Nephron (organoid): Measurements from ENCODE around the gene HIVEP1.

Experiments
- H3K27ac Mint-ChIP-seq, 3 experiments: 2 replicates each; pipeline ENCODE4 v1.8.0; 2020; ENCODE audit warnings: mixed read lengths in 3 of 3, mild to moderate bottlenecking in 2 of 3, moderate library complexity in 1 of 3
- H3K27me3 Mint-ChIP-seq: 2 replicates; pipeline ENCODE4 v1.8.0; 2021; ENCODE audit warnings: low read depth, mild to moderate bottlenecking, moderate library complexity, mixed read lengths
- H3K36me3 Mint-ChIP-seq: 2 replicates; pipeline ENCODE4 v1.8.0; 2020; ENCODE audit warnings: low read depth, mixed read lengths
- H3K4me1 Mint-ChIP-seq: 2 replicates; pipeline ENCODE4 v1.8.0; 2020; ENCODE audit warnings: mixed read lengths
- H3K4me3 Mint-ChIP-seq, 3 experiments: 2 replicates each; pipeline ENCODE4 v1.8.0; 2020; ENCODE audit warnings: mild to moderate bottlenecking in 3 of 3, mixed read lengths in 3 of 3, moderate library complexity in 2 of 3
- H3K9me3 Mint-ChIP-seq: 2 replicates; pipeline ENCODE4 v1.8.0; 2020; ENCODE audit warnings: mixed read lengths
- TF ChIP-seq, protein P1 (sequence below), 3 experiments: fragments of 200-600 bp; sonication (generic); IDR thresholded peaks; one replicate each; pipeline ENCODE4 v1.5.0; 2021; ENCODE audit warnings: antibody characterized with exemption in 3 of 3; ENCODE audit not compliant: unreplicated experiment in 3 of 3

The HIVEP1 gene

GRCh38 chr6:12170351-12171092, 158.4 kb downstream of the HIVEP1 start:
- TF ChIP-seq, protein P1, sequence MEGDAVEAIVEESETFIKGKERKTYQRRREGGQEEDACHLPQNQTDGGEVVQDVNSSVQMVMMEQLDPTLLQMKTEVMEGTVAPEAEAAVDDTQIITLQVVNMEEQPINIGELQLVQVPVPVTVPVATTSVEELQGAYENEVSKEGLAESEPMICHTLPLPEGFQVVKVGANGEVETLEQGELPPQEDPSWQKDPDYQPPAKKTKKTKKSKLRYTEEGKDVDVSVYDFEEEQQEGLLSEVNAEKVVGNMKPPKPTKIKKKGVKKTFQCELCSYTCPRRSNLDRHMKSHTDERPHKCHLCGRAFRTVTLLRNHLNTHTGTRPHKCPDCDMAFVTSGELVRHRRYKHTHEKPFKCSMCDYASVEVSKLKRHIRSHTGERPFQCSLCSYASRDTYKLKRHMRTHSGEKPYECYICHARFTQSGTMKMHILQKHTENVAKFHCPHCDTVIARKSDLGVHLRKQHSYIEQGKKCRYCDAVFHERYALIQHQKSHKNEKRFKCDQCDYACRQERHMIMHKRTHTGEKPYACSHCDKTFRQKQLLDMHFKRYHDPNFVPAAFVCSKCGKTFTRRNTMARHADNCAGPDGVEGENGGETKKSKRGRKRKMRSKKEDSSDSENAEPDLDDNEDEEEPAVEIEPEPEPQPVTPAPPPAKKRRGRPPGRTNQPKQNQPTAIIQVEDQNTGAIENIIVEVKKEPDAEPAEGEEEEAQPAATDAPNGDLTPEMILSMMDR (IDR thresholded peaks at IDR 0.05; ENCODE audit: unreplicated experiment in 3 of 3), result no peak
- Mint-ChIP-seq H3K27ac (no peak overlapping the region), H3K4me3 (no peak overlapping the region), H3K27me3 (peaks cover 3% of the 10 kb centered on the region), H3K9me3 (no peaks in the 10 kb centered on the region), H3K36me3 (no peaks in the 10 kb centered on the region), H3K4me1 (peaks cover 12% of the 10 kb centered on the region)

DNA sequence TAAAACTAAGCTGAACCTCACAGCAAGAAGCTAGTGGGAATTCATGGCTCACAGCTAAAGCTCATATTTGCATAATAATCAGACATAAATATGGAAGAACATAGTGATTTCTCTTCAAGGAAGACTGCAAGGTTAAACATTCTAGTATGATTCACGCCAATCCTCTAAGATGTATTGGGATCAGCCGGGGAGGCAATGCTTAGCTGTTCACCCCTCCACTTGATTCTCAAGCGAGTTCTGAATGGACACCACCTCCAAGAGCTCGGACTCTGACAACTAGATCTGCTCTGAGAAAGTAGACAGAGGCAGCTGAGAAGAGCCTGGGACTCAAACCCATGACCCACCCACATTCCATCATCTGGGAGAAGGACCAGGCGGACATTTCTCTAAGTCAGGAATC, 159.6 kb downstream of the HIVEP1 start:
- Mint-ChIP-seq H3K27me3 (peaks cover 3% of the 10 kb centered on the region), H3K9me3 (no peaks in the 10 kb centered on the region), H3K27ac (no peak overlapping the region), H3K4me1 (peaks cover 12% of the 10 kb centered on the region), H3K4me3 (no peak overlapping the region), H3K36me3 (no peaks in the 10 kb centered on the region)
- TF ChIP-seq, protein P1 (IDR thresholded peaks at IDR 0.05; ENCODE audit: unreplicated experiment in 3 of 3), result no peak

DNA sequence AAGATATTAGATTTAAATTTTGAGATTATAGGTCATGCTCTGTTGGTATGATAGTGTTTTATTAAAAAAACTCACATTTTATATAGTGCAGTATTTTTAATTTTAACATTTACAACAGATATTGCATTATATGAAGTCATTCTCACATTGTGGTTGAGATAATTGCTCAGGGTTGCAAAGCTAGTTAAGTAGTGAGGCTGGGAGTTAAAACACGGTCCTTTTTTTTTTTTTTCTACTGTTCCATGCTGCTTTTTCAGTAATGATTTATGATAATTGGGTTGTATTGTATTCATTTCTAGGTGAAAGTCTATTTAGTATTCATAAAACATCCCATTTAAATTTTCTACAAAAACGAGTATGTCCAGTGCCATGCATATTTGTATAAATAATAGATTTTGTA, 160.5 kb downstream of the HIVEP1 start:
- no peaks in the 10 kb centered on the region for H3K9me3 Mint-ChIP-seq
- TF ChIP-seq, protein P1 (IDR thresholded peaks at IDR 0.05; ENCODE audit: unreplicated experiment in 3 of 3), result no peak
- peak overlapping the region in 1 of 3 experiments; percentile 47 for H3K27ac Mint-ChIP-seq
- no peaks in the 10 kb centered on the region for H3K36me3 Mint-ChIP-seq
- peaks cover 12% of the 10 kb centered on the region for H3K4me1 Mint-ChIP-seq
- no peak overlapping the region for H3K4me3 Mint-ChIP-seq
- H3K27me3 Mint-ChIP-seq, result peaks cover 3% of the 10 kb centered on the region

GRCh38 chr6:12173181-12173580, 161.1 kb downstream of the HIVEP1 start:
- no peaks in the 10 kb centered on the region for H3K36me3 Mint-ChIP-seq
- TF ChIP-seq, protein P1 (IDR thresholded peaks at IDR 0.05; ENCODE audit: unreplicated experiment in 3 of 3), result no peak
- H3K27ac Mint-ChIP-seq, result peak overlapping the region in 2 of 3 experiments; percentile 47 to 53
- H3K9me3 Mint-ChIP-seq, result no peaks in the 10 kb centered on the region
- H3K4me3 Mint-ChIP-seq, result no peak overlapping the region
- H3K4me1 Mint-ChIP-seq, result peaks cover 12% of the 10 kb centered on the region
- H3K27me3 Mint-ChIP-seq, result peaks cover 3% of the 10 kb centered on the region

- no peak overlapping the region for H3K4me3 Mint-ChIP-seq
- peaks cover 12% of the 10 kb centered on the region for H3K4me1 Mint-ChIP-seq
- H3K27me3 Mint-ChIP-seq, result peaks cover 3% of the 10 kb centered on the region
- H3K36me3 Mint-ChIP-seq, result no peaks in the 10 kb centered on the region
- TF ChIP-seq, protein P1 (IDR thresholded peaks at IDR 0.05; ENCODE audit: unreplicated experiment in 3 of 3), result no peak
- H3K9me3 Mint-ChIP-seq, result no peaks in the 10 kb centered on the region
- peak overlapping the region; percentile 19 to 53 (median 45) for H3K27ac Mint-ChIP-seq
Measured at GRCh38 chr6:12173661-12174060, 161.5 kb downstream of the HIVEP1 start.

GRCh38 chr6:12174878-12175277, 162.8 kb downstream of the HIVEP1 start:
- TF ChIP-seq, protein P1 (IDR thresholded peaks at IDR 0.05; ENCODE audit: unreplicated experiment in 3 of 3), result no peak
- no peaks in the 10 kb centered on the region for H3K9me3 Mint-ChIP-seq
- peaks cover 12% of the 10 kb centered on the region for H3K4me1 Mint-ChIP-seq
- H3K27me3 Mint-ChIP-seq, result peaks cover 3% of the 10 kb centered on the region
- H3K4me3 Mint-ChIP-seq, result no peak overlapping the region
- H3K36me3 Mint-ChIP-seq, result no peaks in the 10 kb centered on the region
- H3K27ac Mint-ChIP-seq, result no peak overlapping the region
